Skeletal muscle cell (primary cell): Measurements from ENCODE around the gene CABLES1.
"Not testable (repeated sequence)": the region's sequence is repeated elsewhere in the genome, so short reads cannot be mapped to it uniquely, and the experiment has no call there.

Experiments used
- DNase-seq: peaks from one replicate; pipeline ENCODE4 v3.0.0-alpha.2; 2010; ENCODE audit warnings: low read depth
- H3K4me3 ChIP-seq: 2 replicates; pipeline ENCODE4 v1.5.1; 2011; ENCODE audit warnings: low read depth, mild to moderate bottlenecking, control low read depth, low read length, moderate library complexity

The CABLES1 gene

DNA sequence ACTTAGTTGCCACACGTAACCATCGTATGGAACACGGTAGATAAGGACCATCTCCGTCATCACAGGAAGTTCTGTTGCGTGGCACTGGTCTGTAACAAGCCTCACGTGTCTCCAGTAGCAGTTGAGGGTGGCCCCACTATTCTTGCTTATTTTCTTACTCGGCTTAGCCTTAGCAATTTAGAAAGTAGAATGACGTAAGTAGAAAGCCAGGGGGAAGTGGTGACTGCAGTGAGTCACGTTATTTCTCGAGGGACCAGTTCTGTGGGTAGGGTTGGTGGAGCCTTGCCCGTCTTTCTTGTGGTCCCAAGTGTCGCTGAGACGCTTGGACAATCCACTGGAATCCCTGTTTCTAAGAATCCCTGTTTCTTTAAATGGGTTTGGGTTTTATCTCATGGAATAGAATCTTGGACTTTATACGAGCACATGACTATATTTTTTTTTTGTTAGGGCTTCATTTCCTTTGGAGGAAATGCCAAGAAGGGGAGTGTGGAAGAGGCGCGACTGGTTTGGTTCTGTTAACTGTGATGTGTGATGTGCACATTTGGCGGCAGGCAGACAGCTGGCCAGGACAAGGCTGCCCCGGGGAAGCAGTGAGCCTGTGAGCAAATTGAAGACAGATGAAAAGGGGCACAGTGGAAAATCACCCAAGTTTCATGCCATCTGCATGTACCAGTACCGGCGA lies 96.2 kb downstream of the CABLES1 start:
- no peak overlapping the region for H3K4me3 ChIP-seq

DNA sequence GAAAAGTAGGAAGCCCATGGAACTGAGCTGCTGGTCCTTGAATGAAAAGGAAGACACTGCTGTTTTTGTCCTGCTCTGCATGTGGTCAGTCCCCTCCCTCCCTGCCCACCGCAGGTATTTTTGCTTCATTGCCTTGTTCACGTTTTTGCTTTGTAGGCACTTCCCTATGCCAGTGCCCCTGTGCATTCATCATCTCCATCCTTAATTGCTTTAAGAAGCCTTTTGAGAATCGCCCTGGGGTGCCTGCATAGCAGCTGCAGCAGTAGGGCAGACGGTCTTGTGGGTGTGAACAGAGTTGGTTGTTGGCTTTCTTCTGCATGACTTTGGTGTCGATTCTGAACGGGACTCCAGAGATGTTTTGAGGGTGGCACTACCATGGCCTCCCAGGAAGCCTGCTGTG lies 97.0 kb downstream of the CABLES1 start:
- no peak for DNase-seq
- H3K4me3 ChIP-seq = no peak overlapping the region

More for the DNA sequence above, 96.2 kb downstream of the CABLES1 start:
- DNase-seq = peak; percentile 87

DNA sequence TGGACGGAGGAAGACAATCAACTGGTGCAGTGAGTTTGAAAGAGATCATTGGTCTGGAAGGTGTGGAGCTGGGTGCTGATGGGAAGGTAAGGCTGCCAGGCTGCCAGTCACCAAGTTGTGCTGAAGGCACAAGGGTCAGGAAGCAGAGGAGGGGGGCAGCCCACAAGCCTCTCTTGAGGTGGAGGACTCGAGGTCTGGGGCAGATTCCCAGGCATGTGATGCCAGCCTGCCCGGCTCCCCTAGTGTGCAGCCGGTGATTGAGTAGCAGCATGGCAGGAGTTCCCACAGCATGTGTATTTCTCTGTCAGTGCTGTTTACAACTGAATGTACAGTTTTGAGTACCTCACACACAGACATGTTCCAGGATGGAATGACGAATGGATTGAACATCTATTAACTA lies 99.3 kb downstream of the CABLES1 start:
- no peak overlapping the region for H3K4me3 ChIP-seq
- no peak for DNase-seq

DNA sequence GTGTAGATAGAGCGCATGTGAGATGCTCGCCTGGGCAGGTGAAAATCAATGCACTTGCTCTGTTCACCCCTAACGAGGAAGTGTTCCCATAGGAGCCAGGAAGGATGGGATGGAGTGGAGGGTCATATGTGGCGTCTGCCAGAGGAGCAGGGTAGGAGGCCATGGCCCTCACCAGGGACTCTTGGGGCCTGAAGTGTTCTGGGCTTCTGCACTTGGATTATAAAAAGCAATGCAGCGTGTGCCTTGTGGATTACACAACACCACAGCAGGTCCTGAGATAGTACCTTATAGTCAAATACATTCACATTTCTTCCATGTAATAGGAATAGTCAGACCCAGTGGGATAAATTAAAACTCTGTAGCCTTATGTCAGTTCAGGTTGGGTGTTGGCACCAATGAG lies 100.1 kb downstream of the CABLES1 start:
- DNase-seq = no peak

DNA sequence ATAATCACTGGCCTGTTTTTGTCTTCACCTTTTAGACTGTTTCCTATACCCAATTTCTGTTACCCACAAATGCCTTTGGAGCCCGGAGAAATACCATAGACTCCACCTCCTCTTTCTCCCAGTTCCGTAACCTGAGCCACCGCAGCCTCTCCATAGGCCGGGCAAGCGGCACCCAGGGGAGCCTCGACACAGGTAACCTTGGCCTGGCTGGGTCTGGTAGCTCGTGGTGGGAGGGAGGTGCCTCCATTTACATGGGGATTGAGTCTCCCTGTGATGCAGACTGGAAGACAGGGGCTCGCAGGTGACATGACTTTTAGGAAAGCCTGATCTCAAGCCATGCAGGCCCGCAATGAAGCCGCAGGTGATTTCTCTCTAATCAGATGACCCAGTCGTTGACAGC lies 100.6 kb downstream of the CABLES1 start:
- H3K4me3 ChIP-seq = no peak overlapping the region
- no peak for DNase-seq

More for the DNA sequence above, 100.1 kb downstream of the CABLES1 start:
- no peak overlapping the region for H3K4me3 ChIP-seq

DNA sequence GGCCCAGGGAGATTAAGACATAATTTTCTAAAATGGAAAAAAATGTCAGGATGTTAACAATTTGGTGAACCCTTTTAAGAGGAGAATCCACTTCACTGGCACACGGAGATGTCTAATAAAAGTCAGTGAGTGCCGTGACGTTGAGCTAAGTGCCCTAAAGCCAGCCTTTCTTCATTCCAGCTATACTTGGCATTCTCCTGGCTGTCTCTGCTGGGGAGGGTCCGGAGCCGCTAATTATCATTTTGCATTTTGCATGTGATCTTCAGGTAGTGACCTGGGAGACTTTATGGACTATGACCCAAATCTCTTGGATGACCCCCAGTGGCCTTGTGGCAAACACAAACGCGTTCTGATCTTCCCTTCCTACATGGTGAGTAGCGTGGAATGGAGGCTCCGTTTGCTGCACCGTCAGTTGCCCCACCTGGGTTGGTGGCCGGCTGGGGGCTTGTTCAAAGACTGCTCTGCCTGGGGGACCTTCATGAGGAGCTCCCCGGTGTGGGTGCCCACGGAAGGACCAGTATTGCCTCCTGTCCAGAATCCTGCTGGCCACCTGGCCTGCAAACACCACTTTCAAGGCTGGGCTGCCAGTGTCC lies 101.7 kb downstream of the CABLES1 start:
- DNase-seq = no peak
- H3K4me3 ChIP-seq = no peak overlapping the region

DNA sequence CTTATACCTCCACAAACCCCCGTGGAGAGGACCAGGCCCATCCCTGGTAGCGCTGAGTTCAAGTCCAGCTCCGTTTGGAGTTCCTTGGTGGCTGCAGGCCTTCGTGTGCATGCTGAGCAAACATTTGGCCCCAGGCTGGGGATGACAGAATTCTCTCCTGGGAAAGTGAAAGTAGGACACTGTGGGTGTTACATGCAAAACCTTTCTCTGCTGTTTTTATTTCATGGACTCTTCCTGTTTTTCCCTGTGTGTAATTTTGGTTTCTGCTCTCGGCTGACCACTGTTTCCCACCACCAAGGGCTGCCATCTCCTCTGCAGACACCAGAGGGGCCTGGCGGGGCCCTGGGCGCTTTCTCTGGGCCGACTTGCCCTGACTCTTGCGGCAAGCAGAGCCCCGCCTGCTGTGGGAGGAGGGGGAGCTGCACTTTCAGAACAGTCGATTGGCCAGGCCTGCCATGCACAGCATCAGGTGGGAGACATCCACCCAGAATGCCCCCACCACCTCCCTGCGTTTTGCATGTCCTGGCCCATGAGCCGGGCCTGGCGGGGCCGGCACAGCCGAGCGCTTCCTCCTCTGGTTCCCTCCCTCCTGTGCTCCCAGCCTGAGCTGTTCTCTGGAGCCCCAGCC lies 102.4 kb downstream of the CABLES1 start:
- H3K4me3 ChIP-seq = no peak overlapping the region
- no peak for DNase-seq

DNA sequence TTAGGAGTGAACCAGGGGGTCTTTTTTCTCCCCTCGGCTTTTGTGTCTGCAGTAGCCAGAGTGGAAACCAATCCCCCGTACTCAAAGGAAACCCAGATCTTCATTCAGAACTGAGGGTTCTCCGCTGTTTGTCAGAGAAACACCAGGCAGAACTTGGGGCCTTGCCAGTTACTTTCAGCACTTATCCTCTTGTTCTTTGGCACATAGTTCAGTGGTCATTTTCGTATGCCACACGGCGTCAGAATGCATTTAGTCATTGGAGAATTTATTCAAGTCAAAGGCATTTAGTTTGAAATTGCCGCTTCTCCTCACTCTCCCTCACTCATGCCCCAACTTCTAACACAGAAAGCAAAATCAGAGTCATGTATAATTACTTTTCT lies 102.9 kb downstream of the CABLES1 start:
- DNase-seq = peak; percentile 61
- no peak overlapping the region for H3K4me3 ChIP-seq

DNA sequence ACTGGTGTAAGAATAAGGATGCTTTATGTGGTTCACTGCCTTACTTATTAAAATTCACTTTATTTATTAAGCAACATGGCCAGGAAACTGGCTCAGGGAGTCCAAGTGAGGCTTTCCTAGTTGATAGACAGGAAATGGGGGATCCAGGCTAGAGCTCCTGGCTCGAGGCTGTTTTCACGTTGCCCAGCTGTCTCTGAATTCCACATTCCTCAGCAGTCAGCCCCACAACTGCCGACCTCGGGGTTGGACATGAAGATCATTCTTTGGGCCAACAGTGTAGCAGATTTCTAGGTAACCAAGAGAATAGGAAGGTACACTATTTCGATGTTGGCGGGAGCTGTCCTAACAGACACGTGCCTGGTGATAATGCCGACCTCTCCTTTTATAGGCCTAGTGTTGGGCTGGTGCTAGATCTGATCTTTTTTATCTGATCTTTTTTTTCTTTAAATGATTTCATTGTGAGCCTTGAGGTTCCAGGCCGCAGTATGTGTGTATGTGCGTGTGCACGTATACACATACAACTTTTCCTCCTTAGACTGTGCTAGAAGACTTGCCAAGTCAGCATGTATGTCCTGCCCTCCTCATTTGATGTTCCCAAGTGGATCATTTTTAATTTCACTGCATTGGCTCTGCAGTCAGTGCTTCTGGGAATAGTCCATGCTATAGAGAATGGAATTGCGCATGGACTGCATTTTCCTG lies 103.5 kb downstream of the CABLES1 start:
- DNase-seq = no peak
- no peak overlapping the region for H3K4me3 ChIP-seq

DNA sequence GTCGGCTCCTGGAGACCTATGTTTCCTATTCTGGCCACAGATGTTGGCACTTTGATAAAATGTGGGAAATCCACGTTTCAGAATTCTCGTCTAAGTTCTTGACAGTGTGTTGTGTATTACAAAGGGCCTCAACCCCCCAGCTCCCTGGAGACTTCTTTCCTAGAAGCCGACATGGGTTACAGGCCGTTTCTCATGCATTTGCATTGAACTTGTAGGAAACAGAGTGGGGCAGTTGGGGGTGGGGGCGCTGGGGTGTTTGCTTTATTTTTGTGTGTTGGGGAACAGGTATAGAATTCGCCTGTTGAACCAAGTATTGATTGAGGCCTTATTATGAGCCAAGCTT lies 104.0 kb downstream of the CABLES1 start:
- DNase-seq = no peak
- H3K4me3 ChIP-seq = no peak overlapping the region

DNA sequence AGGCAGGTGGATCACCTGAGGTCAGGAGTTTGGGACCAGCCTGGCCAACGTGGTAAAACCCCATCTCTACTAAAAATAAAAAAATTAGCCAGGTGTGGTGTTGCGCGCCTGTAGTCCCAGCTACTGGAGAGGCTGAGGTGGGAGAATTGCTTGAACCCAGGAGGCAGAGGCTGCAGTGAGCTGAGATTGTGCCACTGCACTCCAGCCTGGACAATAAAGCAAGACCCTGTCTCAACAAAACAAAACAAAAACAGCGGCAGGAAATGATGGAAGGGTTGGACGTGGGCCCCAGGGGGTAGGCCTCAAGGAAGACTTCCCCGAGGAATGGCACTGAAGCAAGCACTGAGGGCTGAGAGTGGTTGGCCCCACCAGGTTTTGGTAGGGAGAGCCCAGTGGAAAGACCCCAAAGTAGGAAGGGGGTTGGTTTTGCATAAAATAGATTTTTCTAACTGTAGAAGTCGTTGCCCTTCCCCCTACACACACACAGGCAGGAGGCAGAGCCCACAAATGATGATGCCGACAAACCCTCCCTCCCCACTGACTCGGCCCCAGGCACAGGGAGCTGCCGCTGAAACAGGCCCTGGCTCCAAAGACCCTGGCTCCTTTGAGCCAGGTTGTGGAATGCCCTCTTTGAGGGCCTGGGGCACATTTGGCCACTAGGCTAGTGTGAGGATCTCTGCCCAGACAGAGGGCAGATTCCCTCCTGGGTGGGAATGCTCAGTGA lies 104.8 kb downstream of the CABLES1 start:
- no peak overlapping the region for H3K4me3 ChIP-seq
- no peak for DNase-seq

DNA sequence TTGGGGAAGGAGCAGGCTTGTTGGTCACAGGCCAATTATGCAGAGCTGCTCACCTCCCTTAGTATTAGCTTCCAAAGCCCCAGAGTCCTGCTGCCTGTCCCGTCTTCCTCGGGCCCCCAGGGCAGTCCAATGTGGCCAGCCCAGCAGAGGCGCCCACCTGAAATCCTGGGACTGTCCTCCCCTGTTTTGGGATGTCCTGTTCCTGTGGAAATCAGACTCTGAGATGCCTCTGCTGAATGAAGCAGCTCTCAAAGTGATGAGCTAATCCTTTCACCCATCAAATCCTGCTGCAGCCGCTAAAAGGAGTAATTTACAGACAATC lies 105.3 kb downstream of the CABLES1 start:
- H3K4me3 ChIP-seq = no peak overlapping the region
- no peak for DNase-seq

DNA sequence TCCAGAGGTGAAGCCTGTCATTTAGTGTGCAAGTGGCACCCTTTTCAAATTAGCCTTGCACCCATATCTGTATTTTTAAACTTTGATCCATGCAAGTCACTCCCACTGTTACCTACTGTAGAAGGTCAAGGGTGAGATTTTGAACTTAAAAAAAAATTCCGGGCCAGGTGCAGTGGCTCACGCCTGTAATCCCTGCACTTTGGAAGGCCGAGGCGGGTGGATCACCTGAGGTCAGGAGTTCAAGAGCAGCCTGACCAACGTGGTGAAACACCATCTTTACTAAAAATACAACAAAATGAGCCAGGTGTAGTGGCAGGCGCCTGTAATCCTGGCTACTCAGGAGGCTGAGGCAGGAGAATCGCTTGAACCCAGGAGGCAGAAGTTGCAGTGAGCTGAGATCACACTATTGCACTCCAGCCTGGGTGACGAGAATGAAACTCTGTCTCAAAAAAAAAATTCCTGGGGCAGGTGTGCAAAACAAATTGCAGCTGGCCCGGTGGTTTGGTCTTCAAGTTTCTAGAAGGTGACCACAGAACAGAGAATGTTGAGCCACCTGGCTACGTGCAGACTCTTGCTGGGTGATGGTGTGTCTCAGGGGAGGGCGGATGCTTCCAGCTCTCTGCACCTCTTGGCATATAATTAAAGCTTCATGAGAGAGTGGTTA lies 106.7 kb downstream of the CABLES1 start:
- not testable (repeated sequence) for DNase-seq, H3K4me3 ChIP-seq

DNA sequence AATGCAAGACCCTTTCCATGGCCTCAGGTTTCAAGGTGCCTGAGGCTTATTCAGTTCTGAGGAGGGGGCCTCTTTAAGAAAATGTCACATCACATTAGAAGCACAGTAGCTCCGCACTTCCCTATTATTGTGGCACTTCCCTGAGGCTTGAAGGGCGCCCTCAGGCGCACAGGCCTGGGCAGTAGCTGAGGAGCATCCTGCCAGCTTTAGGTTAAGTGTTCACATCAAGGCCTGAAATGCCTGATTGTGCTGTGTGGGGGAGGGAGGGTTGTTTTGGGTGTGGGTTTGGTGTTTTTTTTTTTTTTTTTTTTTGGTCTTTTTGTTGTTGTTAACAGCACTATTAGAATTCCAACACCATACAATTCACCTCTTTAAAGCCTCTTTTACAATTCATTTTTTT lies 107.9 kb downstream of the CABLES1 start:
- DNase-seq = no peak
- H3K4me3 ChIP-seq = no peak overlapping the region

DNA sequence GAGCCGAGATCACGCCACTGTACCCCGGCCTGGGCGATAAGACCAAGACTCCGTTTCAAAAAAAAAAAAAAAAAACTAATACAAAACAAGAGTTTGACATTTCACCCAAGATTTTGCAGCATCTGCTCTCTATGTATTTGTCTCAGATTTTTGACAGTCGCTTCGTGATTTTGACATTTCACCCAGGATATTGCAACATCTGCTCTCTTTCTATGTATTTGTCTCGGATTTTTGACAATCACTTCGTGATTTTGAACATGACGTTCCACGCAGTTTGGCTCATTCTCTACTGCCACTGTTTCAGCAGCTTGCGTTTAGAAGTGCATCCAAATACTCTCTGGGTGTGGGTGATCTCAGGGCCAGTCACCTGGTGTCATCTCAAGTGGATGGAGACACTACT lies 108.5 kb downstream of the CABLES1 start:
- H3K4me3 ChIP-seq = no peak overlapping the region
- DNase-seq = no peak

DNA sequence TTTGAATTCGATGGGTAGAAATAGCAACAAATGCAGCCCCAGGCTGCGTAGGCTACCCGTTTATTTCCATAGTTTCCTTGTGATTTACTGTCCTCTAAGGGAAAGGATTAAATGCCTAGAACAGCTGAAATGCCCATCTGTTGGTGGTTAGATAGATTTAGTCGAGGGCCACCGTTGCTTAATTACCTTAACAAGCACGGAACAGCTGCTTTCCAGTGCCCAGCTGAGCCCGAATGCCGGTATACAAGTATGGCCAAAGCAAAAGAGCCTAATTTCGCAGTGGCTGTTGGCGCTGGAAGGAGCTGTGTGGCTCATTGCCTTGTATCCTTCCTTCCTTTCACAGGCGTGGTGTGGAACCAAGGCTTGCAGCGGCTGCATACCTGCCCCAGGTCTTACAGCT lies 109.1 kb downstream of the CABLES1 start:
- H3K4me3 ChIP-seq = no peak overlapping the region
- no peak for DNase-seq

DNA sequence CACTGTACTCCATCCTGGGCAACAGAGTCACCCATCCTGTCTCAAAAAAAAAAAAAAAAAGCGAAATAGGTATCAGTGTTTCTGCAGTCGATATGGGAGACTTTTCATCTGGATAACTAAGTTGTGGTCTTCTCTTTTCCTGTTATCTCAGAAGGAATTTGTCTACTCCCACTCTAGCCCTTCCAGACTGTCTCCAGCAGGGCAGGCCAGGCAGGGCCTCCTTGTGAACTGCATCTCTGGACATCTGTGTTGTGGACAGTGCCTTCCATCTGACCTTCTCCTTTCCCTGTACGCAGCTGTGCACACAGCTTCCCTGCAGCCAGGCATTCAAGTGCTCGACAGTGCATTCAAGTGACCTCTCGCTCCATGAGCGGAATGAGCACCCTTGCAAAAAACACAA lies 110.2 kb downstream of the CABLES1 start:
- no peak for DNase-seq
- H3K4me3 ChIP-seq = no peak overlapping the region

DNA sequence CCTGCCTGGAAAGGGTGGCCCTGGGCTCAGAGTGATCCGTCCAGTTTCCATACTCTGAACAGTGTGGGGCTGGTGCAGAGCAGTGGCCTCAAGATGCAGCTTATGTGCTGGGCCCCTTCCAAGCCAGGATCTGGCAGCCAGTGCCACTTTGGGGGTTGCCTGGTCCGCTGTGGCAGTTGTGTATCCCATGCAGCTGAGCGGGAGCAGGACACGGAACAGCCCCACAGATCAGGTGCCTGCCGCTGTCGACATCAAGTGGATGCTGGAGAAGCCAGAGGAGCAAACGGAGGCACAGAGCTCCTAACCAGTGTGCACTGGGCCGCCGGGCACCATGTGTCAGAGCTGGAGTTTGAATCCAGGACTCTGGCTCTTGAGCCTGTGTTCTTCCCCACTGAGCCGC lies 112.0 kb downstream of the CABLES1 start:
- H3K4me3 ChIP-seq = no peak overlapping the region
- no peak for DNase-seq

DNA sequence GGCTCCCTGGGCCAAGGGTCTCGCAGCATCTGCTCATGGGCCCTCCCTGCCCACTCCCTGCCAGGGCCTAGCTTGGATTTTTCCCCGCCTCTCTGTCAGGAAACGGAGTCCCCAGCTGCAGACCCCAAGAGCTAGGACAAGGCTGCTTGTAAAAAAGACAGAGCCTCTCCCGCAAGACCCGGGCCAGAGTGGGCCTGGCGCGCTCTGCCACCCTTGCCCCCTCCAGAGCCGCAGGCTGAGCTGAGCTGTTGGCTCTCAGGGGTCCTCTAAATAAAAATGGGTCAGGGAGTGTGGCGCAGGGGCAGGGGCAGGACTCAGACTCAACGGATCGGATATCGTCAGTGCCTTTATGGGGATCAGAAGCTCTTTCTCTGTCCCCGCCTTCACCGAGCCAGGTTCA lies 112.6 kb downstream of the CABLES1 start:
- no peak overlapping the region for H3K4me3 ChIP-seq
- no peak for DNase-seq

DNA sequence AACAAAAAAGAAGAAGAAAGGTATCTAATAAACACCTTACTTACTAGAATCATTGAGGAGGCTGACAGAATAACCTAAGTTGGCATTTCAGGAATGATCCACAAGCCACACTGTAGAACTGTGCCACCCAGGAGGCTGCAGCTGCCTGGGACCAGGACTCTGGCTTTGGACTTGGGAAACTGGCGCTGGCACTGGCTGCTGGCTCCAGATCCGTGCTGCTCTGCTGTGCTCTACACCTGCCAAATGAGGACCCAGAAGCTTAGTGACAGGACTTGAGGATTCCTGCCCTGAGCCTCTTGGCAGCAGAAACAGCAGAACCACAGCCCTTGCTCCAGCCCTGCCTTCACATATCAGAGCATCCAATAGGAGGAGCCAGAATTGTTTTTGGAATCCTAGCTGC lies 113.5 kb downstream of the CABLES1 start:
- no peak for DNase-seq
- H3K4me3 ChIP-seq = no peak overlapping the region
